ENCODE data around the gene GSPT1.

GSPT1 gene

DNA sequence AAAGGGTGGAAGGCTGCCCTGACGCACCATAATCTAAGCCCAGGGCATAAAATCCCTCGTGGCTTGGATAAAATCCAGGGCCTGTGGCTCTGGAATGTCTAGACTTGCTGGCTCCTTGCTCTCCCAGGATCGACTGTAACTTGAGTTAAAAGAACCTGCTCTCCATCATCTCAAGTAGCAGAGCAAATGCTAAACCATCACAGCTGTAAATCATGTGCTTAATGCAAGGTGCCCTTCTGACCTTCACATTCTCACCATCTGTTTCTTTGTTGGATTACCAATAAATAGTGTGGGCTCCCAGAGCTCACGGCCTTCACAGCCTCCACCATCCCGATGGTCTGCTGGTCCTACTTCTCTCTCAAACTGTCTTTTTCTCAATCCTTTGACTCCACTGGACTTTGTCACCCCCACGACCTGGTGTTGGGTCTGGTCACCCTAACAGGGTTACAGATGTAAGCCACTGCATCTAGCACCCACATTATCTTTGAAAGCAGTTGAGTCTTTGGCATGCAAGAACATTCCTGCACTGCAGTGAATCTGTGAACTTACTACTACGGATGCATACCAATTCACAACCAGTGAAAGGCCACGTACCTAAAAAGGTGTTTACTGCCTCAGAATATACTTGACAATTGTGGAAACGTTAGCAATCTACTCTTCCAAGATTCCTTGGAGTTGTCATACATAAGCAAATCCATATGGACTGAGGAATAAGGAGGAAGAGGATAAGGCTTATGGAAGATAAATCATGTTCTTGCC lies 79.7 kb downstream of the GSPT1 start:
- Histone ChIP-seq H3K4me1 (ENCODE audit: control insufficient read depth in 1 of 2, insufficient read depth in 2 of 2, low read length in 2 of 2) (peaks cover 13 to 18% of the 10 kb centered on the region in 2 experiments), H3K27me3 (ENCODE audit: insufficient read depth, low read length) (no peaks in the 10 kb centered on the region), H3K18ac (ENCODE audit: low read length) (no peak overlapping the region), H3K9me3 (ENCODE audit: insufficient read depth, low read depth, low read length) (no peaks in the 10 kb centered on the region), H2AFZ (ENCODE audit: insufficient read depth, low read length, poor library complexity) (no peak overlapping the region), H3K9ac (ENCODE audit: low read length) (no peak overlapping the region), H3K4me3 (ENCODE audit: low read depth, low read length) (no peak overlapping the region), H3K36me3 (ENCODE audit: control insufficient read depth in 1 of 2, insufficient read depth in 2 of 2, low read length in 2 of 2) (peaks cover 23 to 38% of the 10 kb centered on the region in 2 experiments), H4K8ac (ENCODE audit: low read depth, low read length) (no peak overlapping the region), H4K12ac (ENCODE audit: low read depth, low read length) (no peak overlapping the region), H3K4ac (ENCODE audit: low read depth, low read length) (no peak overlapping the region), H3K79me1 (ENCODE audit: low read length) (peaks cover 24% of the 10 kb centered on the region), H2BK5ac (ENCODE audit: low read depth, low read length, poor library complexity) (peak overlapping the region; percentile 75), H3K4me2 (ENCODE audit: low read length) (no peak overlapping the region), H3K23ac (ENCODE audit: low read length) (no peak overlapping the region), H3K79me2 (ENCODE audit: control insufficient read depth, insufficient read depth, low read length, poor library complexity) (peaks cover 7% of the 10 kb centered on the region), H2AK5ac (ENCODE audit: low read length) (no peak overlapping the region), H4K91ac (ENCODE audit: low read depth, low read length) (peak overlapping the region; percentile 50), H3K27ac (ENCODE audit: low read depth, low read length) (peak overlapping the region; percentile 87), H2BK12ac (ENCODE audit: low read length) (peak overlapping the region; percentile 44), H2BK120ac (ENCODE audit: insufficient read depth, low read length, poor library complexity) (no peak overlapping the region), H3K14ac (ENCODE audit: low read length) (peak overlapping the region; percentile 3)
- no CpG with 5 or more reads among the region's 9 CpGs for WGBS (ENCODE audit: extremely low coverage, insufficient coverage, insufficient read length)
- peak; percentile 57 to 58 for DNase-seq

DNA sequence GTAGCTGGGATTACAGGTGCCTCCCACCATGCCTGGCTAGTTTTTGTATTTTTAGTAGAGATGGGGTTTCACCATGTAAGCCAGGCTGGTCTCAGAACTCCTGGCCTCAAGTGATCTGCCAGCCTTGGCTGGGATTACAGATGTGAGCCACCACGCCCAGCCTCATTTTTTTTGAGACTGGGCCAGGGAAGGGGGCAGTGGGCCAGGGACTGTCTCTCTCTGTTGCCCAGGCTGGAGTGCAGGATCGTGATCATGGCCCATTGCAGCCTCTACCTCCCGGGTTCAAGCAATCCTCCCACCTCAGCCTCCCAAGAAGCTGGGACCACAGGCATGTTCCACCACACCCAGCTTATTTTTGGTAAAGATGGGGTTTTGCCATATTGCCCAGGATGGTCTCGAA lies 80.4 kb downstream of the GSPT1 start:
- peaks cover 20 to 32% of the 10 kb centered on the region in 2 experiments for H3K36me3 ChIP-seq (ENCODE audit: control insufficient read depth in 1 of 2, insufficient read depth in 2 of 2, low read length in 2 of 2)

GRCh38 chr16:11833951-11834695 lies 81.6 kb downstream of the GSPT1 start:
- no peak overlapping the region for H3K4me3 ChIP-seq (ENCODE audit: low read depth, low read length)

More for the DNA sequence above, 80.4 kb downstream of the GSPT1 start:
- H2BK5ac ChIP-seq (ENCODE audit: low read depth, low read length, poor library complexity): peak overlapping the region; percentile 94
- no peaks in the 10 kb centered on the region for H3K9me3 ChIP-seq (ENCODE audit: insufficient read depth, low read depth, low read length)
- no peak overlapping the region for H3K4me3 ChIP-seq (ENCODE audit: low read depth, low read length)
- H4K91ac ChIP-seq (ENCODE audit: low read depth, low read length): peak overlapping the region; percentile 97
- no peak overlapping the region for H3K9ac ChIP-seq (ENCODE audit: low read length)
- DNase-seq: no peak
- peaks cover 7% of the 10 kb centered on the region for H3K79me2 ChIP-seq (ENCODE audit: control insufficient read depth, insufficient read depth, low read length, poor library complexity)
- H3K4me1 ChIP-seq (ENCODE audit: control insufficient read depth in 1 of 2, insufficient read depth in 2 of 2, low read length in 2 of 2): peaks cover 13 to 18% of the 10 kb centered on the region in 2 experiments
- peak overlapping the region; percentile 98 for H3K14ac ChIP-seq (ENCODE audit: low read length)
- no peaks in the 10 kb centered on the region for H3K27me3 ChIP-seq (ENCODE audit: insufficient read depth, low read length)
- peak overlapping the region; percentile 97 for H2BK12ac ChIP-seq (ENCODE audit: low read length)
- H3K23ac ChIP-seq (ENCODE audit: low read length): no peak overlapping the region
- H3K4me2 ChIP-seq (ENCODE audit: low read length): no peak overlapping the region
- peak overlapping the region; percentile 83 for H4K8ac ChIP-seq (ENCODE audit: low read depth, low read length)
- peak overlapping the region; percentile 61 for H2AK5ac ChIP-seq (ENCODE audit: low read length)
- peak overlapping the region; percentile 23 for H4K12ac ChIP-seq (ENCODE audit: low read depth, low read length)
- WGBS (ENCODE audit: extremely low coverage, insufficient coverage, insufficient read length): no CpG with 5 or more reads among the region's 4 CpGs
- H3K18ac ChIP-seq (ENCODE audit: low read length): peak overlapping the region; percentile 73
- peak overlapping the region; percentile 99 for H3K27ac ChIP-seq (ENCODE audit: low read depth, low read length)
- H2AFZ ChIP-seq (ENCODE audit: insufficient read depth, low read length, poor library complexity): peak overlapping the region; percentile 32
- peak overlapping the region; percentile 95 for H2BK120ac ChIP-seq (ENCODE audit: insufficient read depth, low read length, poor library complexity)
- peak overlapping the region; percentile 42 for H3K4ac ChIP-seq (ENCODE audit: low read depth, low read length)
- H3K79me1 ChIP-seq (ENCODE audit: low read length): peaks cover 24% of the 10 kb centered on the region

DNA sequence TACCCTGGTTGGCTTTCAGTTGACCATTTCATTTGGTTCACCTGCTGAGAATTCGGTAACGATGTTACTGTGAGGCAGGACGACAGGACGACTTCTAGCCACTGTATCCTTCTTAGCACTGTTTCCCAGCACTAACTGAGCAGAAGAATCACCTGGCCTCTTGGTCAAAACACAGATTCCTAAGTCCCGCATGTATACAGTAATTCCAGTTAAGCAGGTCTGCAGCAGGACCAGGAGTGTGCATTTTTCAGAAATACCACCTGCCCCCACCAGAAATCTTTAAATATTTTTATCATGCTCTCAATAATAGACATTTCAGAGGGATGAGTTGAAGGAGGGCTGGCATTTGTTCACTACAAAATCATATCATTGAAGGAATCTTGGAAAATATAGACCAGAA lies 87.1 kb downstream of the GSPT1 start:
- Histone ChIP-seq H4K91ac (ENCODE audit: low read depth, low read length) (no peak overlapping the region), H3K4me3 (ENCODE audit: low read depth, low read length) (no peak overlapping the region), H4K12ac (ENCODE audit: low read depth, low read length) (no peak overlapping the region), H4K8ac (ENCODE audit: low read depth, low read length) (no peak overlapping the region), H3K9me3 (ENCODE audit: insufficient read depth, low read depth, low read length) (no peaks in the 10 kb centered on the region), H3K27ac (ENCODE audit: low read depth, low read length) (no peak overlapping the region), H3K4ac (ENCODE audit: low read depth, low read length) (no peak overlapping the region), H2BK120ac (ENCODE audit: insufficient read depth, low read length, poor library complexity) (no peak overlapping the region), H3K18ac (ENCODE audit: low read length) (no peak overlapping the region), H3K79me1 (ENCODE audit: low read length) (peaks cover 10% of the 10 kb centered on the region), H3K79me2 (ENCODE audit: control insufficient read depth, insufficient read depth, low read length, poor library complexity) (no peaks in the 10 kb centered on the region), H3K4me1 (ENCODE audit: control insufficient read depth in 1 of 2, insufficient read depth in 2 of 2, low read length in 2 of 2) (peaks cover 0 to 2% of the 10 kb centered on the region in 2 experiments), H3K36me3 (ENCODE audit: control insufficient read depth in 1 of 2, insufficient read depth in 2 of 2, low read length in 2 of 2) (no peaks in the 10 kb centered on the region), H3K14ac (ENCODE audit: low read length) (no peak overlapping the region), H2BK5ac (ENCODE audit: low read depth, low read length, poor library complexity) (no peak overlapping the region), H2AK5ac (ENCODE audit: low read length) (no peak overlapping the region), H3K23ac (ENCODE audit: low read length) (no peak overlapping the region), H2BK12ac (ENCODE audit: low read length) (no peak overlapping the region), H2AFZ (ENCODE audit: insufficient read depth, low read length, poor library complexity) (no peak overlapping the region), H3K4me2 (ENCODE audit: low read length) (peak overlapping the region; percentile 57), H3K27me3 (ENCODE audit: insufficient read depth, low read length) (no peaks in the 10 kb centered on the region), H3K9ac (ENCODE audit: low read length) (no peak overlapping the region)
- DNase-seq: peak; percentile 86 to 96
- no CpG with 5 or more reads among the region's 5 CpGs for WGBS (ENCODE audit: extremely low coverage, insufficient coverage, insufficient read length)

More at GRCh38 chr16:11833951-11834695, 81.6 kb downstream of the GSPT1 start:
- Histone ChIP-seq H3K27ac (ENCODE audit: low read depth, low read length) (no peak overlapping the region), H3K9me3 (ENCODE audit: insufficient read depth, low read depth, low read length) (no peaks in the 10 kb centered on the region), H3K4me1 (ENCODE audit: control insufficient read depth in 1 of 2, insufficient read depth in 2 of 2, low read length in 2 of 2) (peaks cover 13 to 18% of the 10 kb centered on the region in 2 experiments), H4K8ac (ENCODE audit: low read depth, low read length) (no peak overlapping the region), H3K4me2 (ENCODE audit: low read length) (no peak overlapping the region), H3K79me1 (ENCODE audit: low read length) (peaks cover 26% of the 10 kb centered on the region), H3K23ac (ENCODE audit: low read length) (no peak overlapping the region), H3K27me3 (ENCODE audit: insufficient read depth, low read length) (no peaks in the 10 kb centered on the region), H3K18ac (ENCODE audit: low read length) (no peak overlapping the region), H3K36me3 (ENCODE audit: control insufficient read depth in 1 of 2, insufficient read depth in 2 of 2, low read length in 2 of 2) (peaks cover 15 to 21% of the 10 kb centered on the region in 2 experiments), H4K91ac (ENCODE audit: low read depth, low read length) (no peak overlapping the region), H3K9ac (ENCODE audit: low read length) (no peak overlapping the region), H2BK5ac (ENCODE audit: low read depth, low read length, poor library complexity) (no peak overlapping the region), H3K4ac (ENCODE audit: low read depth, low read length) (no peak overlapping the region), H2AFZ (ENCODE audit: insufficient read depth, low read length, poor library complexity) (no peak overlapping the region), H3K14ac (ENCODE audit: low read length) (no peak overlapping the region), H2BK12ac (ENCODE audit: low read length) (peak overlapping the region; percentile 69), H2AK5ac (ENCODE audit: low read length) (peak overlapping the region; percentile 76), H4K12ac (ENCODE audit: low read depth, low read length) (no peak overlapping the region), H3K79me2 (ENCODE audit: control insufficient read depth, insufficient read depth, low read length, poor library complexity) (peaks cover 7% of the 10 kb centered on the region), H2BK120ac (ENCODE audit: insufficient read depth, low read length, poor library complexity) (peak overlapping the region; percentile 72)
- no CpG with 5 or more reads among the region's 6 CpGs for WGBS (ENCODE audit: extremely low coverage, insufficient coverage, insufficient read length)
- DNase-seq: peak; percentile 70 to 92

Measured in trophoblast cell (in vitro differentiated cells and primary cell).